Liver (tissue), 3 donors: ENCODE data around the gene GUK1.

ENCODE experiments used
- EGR1 ChIP-seq, 2 donors: IDR thresholded peaks; 2 replicates each; pipeline ENCODE4 v1.6.1; 2016 to 2018; ENCODE audit warnings: antibody characterized with exemption in 2 of 2, low read depth in 2 of 2
- GABPA ChIP-seq, 2 donors: IDR thresholded peaks in 1 of 2; conservative IDR thresholded peaks in 1 of 2; 2 replicates each; pipeline ENCODE4 v1.6.1; 2016; ENCODE audit warnings: antibody characterized with exemption in 2 of 2, mild to moderate bottlenecking in 1 of 2, moderate library complexity in 1 of 2
- HNF4G ChIP-seq: IDR thresholded peaks from 2 replicates; pipeline ENCODE4 v1.6.1; 2016; ENCODE audit warnings: antibody characterized with exemption
- JUND ChIP-seq, 2 donors: IDR thresholded peaks; 2 replicates each; pipeline ENCODE4 v1.6.1; 2016; ENCODE audit warnings: antibody characterized with exemption in 2 of 2
- NR2F2 ChIP-seq: IDR thresholded peaks from 2 replicates; pipeline ENCODE4 v1.6.1; 2016; ENCODE audit warnings: antibody characterized with exemption
- RAD21 ChIP-seq, 2 donors: IDR thresholded peaks; 2 replicates each; pipeline ENCODE4 v1.6.1; 2016; ENCODE audit warnings: antibody characterized with exemption in 2 of 2, mild to moderate bottlenecking in 2 of 2
- SP1 ChIP-seq: IDR thresholded peaks from 2 replicates; pipeline ENCODE4 v1.6.1; 2018; ENCODE audit warnings: antibody characterized with exemption, mild to moderate bottlenecking
- TAF1 ChIP-seq: conservative IDR thresholded peaks from 2 replicates; pipeline ENCODE4 v1.6.1; 2016; ENCODE audit warnings: antibody characterized with exemption, mild to moderate bottlenecking
- YY1 ChIP-seq: IDR thresholded peaks from 2 replicates; pipeline ENCODE4 v1.6.1; 2016; ENCODE audit warnings: antibody characterized with exemption, mild to moderate bottlenecking
- TF ChIP-seq, protein P1 (sequence below): IDR thresholded peaks from 2 replicates; pipeline ENCODE4 v1.6.1; 2016; ENCODE audit warnings: antibody characterized with exemption
- TF ChIP-seq, protein P2 (sequence below): fragments of 150-350 bp; IDR thresholded peaks from 2 replicates; pipeline ENCODE4 v1.5.1; 2017; ENCODE audit warnings: improper control_type of control experiment, low read depth, low read length; ENCODE audit not compliant: missing input control
- TF ChIP-seq, protein P3 (sequence below): IDR thresholded peaks from 2 replicates; pipeline ENCODE4 v1.6.1; 2016; ENCODE audit warnings: antibody characterized with exemption, mild to moderate bottlenecking
- TF ChIP-seq, protein P4 (sequence below): IDR thresholded peaks from 2 replicates; pipeline ENCODE4 v1.6.1; 2016; ENCODE audit warnings: antibody characterized with exemption
- TF ChIP-seq, protein P5 (sequence below): IDR thresholded peaks from 2 replicates; pipeline ENCODE4 v1.6.1; 2016; ENCODE audit warnings: antibody characterized with exemption
- donor health status: healthy.
- donor health status: healthy.

DNA sequence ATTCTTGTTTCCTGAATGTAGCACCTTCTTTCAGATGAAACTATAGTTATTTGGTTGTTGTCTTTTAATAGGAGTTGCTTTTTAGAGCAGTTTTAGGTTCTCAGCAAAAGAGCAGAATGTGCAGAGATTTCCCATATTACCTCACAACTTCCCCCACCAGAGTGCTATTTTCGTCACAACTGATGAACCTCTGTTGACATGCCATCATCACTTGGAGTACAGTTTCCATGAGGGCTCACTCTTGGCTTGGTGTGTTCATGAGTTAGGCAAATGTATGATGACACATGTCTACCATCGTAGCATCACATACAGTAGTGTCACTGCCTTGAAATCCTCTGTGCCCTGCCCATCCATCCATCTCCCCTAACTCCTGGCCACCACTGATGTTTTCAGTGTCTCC is 29.3 kb downstream of the GUK1 start:
- TF ChIP-seq, protein P1, sequence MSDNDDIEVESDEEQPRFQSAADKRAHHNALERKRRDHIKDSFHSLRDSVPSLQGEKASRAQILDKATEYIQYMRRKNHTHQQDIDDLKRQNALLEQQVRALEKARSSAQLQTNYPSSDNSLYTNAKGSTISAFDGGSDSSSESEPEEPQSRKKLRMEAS: no peak
- TF ChIP-seq, protein P2, sequence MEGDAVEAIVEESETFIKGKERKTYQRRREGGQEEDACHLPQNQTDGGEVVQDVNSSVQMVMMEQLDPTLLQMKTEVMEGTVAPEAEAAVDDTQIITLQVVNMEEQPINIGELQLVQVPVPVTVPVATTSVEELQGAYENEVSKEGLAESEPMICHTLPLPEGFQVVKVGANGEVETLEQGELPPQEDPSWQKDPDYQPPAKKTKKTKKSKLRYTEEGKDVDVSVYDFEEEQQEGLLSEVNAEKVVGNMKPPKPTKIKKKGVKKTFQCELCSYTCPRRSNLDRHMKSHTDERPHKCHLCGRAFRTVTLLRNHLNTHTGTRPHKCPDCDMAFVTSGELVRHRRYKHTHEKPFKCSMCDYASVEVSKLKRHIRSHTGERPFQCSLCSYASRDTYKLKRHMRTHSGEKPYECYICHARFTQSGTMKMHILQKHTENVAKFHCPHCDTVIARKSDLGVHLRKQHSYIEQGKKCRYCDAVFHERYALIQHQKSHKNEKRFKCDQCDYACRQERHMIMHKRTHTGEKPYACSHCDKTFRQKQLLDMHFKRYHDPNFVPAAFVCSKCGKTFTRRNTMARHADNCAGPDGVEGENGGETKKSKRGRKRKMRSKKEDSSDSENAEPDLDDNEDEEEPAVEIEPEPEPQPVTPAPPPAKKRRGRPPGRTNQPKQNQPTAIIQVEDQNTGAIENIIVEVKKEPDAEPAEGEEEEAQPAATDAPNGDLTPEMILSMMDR: no peak
- TF ChIP-seq YY1 (no peak), HNF4G (no peak), GABPA (IDR thresholded peaks at IDR 0.05 in 1 of 2, conservative IDR thresholded peaks at IDR 0.05 in 1 of 2) (no peak), SP1 (no peak), EGR1 (IDR thresholded peaks at IDR 0.05; ENCODE audit: low read depth in 2 of 2) (no peak), JUND (IDR thresholded peaks at IDR 0.05) (no peak), RAD21 (IDR thresholded peaks at IDR 0.05) (no peak), TAF1 (no peak), NR2F2 (no peak)
- TF ChIP-seq, protein P3, sequence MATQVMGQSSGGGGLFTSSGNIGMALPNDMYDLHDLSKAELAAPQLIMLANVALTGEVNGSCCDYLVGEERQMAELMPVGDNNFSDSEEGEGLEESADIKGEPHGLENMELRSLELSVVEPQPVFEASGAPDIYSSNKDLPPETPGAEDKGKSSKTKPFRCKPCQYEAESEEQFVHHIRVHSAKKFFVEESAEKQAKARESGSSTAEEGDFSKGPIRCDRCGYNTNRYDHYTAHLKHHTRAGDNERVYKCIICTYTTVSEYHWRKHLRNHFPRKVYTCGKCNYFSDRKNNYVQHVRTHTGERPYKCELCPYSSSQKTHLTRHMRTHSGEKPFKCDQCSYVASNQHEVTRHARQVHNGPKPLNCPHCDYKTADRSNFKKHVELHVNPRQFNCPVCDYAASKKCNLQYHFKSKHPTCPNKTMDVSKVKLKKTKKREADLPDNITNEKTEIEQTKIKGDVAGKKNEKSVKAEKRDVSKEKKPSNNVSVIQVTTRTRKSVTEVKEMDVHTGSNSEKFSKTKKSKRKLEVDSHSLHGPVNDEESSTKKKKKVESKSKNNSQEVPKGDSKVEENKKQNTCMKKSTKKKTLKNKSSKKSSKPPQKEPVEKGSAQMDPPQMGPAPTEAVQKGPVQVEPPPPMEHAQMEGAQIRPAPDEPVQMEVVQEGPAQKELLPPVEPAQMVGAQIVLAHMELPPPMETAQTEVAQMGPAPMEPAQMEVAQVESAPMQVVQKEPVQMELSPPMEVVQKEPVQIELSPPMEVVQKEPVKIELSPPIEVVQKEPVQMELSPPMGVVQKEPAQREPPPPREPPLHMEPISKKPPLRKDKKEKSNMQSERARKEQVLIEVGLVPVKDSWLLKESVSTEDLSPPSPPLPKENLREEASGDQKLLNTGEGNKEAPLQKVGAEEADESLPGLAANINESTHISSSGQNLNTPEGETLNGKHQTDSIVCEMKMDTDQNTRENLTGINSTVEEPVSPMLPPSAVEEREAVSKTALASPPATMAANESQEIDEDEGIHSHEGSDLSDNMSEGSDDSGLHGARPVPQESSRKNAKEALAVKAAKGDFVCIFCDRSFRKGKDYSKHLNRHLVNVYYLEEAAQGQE: no peak
- TF ChIP-seq, protein P4, sequence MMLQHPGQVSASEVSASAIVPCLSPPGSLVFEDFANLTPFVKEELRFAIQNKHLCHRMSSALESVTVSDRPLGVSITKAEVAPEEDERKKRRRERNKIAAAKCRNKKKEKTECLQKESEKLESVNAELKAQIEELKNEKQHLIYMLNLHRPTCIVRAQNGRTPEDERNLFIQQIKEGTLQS: no peak
- TF ChIP-seq, protein P5, sequence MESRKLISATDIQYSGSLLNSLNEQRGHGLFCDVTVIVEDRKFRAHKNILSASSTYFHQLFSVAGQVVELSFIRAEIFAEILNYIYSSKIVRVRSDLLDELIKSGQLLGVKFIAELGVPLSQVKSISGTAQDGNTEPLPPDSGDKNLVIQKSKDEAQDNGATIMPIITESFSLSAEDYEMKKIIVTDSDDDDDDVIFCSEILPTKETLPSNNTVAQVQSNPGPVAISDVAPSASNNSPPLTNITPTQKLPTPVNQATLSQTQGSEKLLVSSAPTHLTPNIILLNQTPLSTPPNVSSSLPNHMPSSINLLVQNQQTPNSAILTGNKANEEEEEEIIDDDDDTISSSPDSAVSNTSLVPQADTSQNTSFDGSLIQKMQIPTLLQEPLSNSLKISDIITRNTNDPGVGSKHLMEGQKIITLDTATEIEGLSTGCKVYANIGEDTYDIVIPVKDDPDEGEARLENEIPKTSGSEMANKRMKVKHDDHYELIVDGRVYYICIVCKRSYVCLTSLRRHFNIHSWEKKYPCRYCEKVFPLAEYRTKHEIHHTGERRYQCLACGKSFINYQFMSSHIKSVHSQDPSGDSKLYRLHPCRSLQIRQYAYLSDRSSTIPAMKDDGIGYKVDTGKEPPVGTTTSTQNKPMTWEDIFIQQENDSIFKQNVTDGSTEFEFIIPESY: no peak
